ENCODE measurements around the gene CCL28. TPM values are rescaled to one million over a fixed set of nuclear protein-coding genes. Genes with fewer than 3 reads are reported as not detected.
"Not testable (repeated sequence)": the region's sequence is repeated elsewhere in the genome, so short reads cannot be mapped to it uniquely, and the experiment has no call there.

CCL28 gene
- total and polyA plus RNA-seq, 12 donors, result 0.10 to 0.59 (median 0.32) TPM; not detected in 1

GRCh38 chr5:43409809-43410271 lies 2.4 kb downstream of the CCL28 start:
- no peak overlapping the region for H3K27ac ChIP-seq
- DNase-seq (no peak), ATAC-seq (peak in 1 of 8 donors; percentile 60)
- H3K9me3 ChIP-seq, result peaks cover 0 to 6% (median 0%) of the 10 kb centered on the region in 11 donors
- no peaks in the 10 kb centered on the region for H3K27me3 ChIP-seq
- no peak overlapping the region for H3K4me3 ChIP-seq
- no peaks in the 10 kb centered on the region for H3K36me3 ChIP-seq
- WGBS, 2 donors, result 38 to 49% methylated on average over 2 of the region's 2 CpGs
- TF ChIP-seq, protein P1, sequence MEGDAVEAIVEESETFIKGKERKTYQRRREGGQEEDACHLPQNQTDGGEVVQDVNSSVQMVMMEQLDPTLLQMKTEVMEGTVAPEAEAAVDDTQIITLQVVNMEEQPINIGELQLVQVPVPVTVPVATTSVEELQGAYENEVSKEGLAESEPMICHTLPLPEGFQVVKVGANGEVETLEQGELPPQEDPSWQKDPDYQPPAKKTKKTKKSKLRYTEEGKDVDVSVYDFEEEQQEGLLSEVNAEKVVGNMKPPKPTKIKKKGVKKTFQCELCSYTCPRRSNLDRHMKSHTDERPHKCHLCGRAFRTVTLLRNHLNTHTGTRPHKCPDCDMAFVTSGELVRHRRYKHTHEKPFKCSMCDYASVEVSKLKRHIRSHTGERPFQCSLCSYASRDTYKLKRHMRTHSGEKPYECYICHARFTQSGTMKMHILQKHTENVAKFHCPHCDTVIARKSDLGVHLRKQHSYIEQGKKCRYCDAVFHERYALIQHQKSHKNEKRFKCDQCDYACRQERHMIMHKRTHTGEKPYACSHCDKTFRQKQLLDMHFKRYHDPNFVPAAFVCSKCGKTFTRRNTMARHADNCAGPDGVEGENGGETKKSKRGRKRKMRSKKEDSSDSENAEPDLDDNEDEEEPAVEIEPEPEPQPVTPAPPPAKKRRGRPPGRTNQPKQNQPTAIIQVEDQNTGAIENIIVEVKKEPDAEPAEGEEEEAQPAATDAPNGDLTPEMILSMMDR (IDR thresholded peaks at IDR 0.05), result no peak
- intact Hi-C loops (cut with DNase I), result no loop called here
- H3K4me1 ChIP-seq, result peaks cover 0 to 3% (median 0%) of the 10 kb centered on the region in 9 donors

- H3K4me1 ChIP-seq; intact Hi-C loops (cut with DNase I); H3K36me3 ChIP-seq; DNase-seq; ATAC-seq; H3K4me3 ChIP-seq; H3K9me3 ChIP-seq; H3K27ac ChIP-seq: not testable (repeated sequence)
- 85 to 90% methylated on average over 16 of the region's 16 CpGs for WGBS, 2 donors
- peaks cover 0 to 46% (median 25%) of the 10 kb centered on the region in 7 donors for H3K27me3 ChIP-seq
Measured at GRCh38 chr5:43402524-43403066, 9.6 kb downstream of the CCL28 start.

GRCh38 chr5:43401827-43402226 lies 10.4 kb downstream of the CCL28 start:
- intact Hi-C loops (cut with DNase I), result no loop called here
- Histone ChIP-seq H3K36me3 (no peaks in the 10 kb centered on the region), H3K9me3 (no peaks in the 10 kb centered on the region), H3K27ac (no peak overlapping the region), H3K4me1 (peaks cover 0 to 8% (median 2%) of the 10 kb centered on the region in 9 donors), H3K4me3 (no peak overlapping the region), H3K27me3 (peaks cover 0 to 54% (median 32%) of the 10 kb centered on the region in 7 donors)
- TF ChIP-seq, protein P1 (IDR thresholded peaks at IDR 0.05), result no peak
- no peak for DNase-seq
- 26 to 28% methylated on average over 1 of the region's 1 CpG for whole genome bisulfite sequencing, 2 donors
- no peak for ATAC-seq

- TF ChIP-seq, protein P1 (IDR thresholded peaks at IDR 0.05), result peak in 1 of 9 donors; percentile 30
- intact Hi-C loops (cut with DNase I), result no loop called here
- Histone ChIP-seq H3K27me3 (peaks cover 0 to 70% (median 38%) of the 10 kb centered on the region in 7 donors), H3K4me3 (no peak overlapping the region), H3K36me3 (no peaks in the 10 kb centered on the region), H3K9me3 (no peaks in the 10 kb centered on the region), H3K27ac (no peak overlapping the region), H3K4me1 (peaks cover 0 to 11% (median 6%) of the 10 kb centered on the region in 9 donors)
- ATAC-seq (no peak), DNase-seq (no peak)
- WGBS, 2 donors, result 75 to 84% methylated on average over 3 of the region's 3 CpGs
Measured at GRCh38 chr5:43400082-43400481, 12.1 kb downstream of the CCL28 start.

GRCh38 chr5:43396762-43397304 lies 15.4 kb downstream of the CCL28 start:
- peak overlapping the region in 1 of 10 donors; percentile 56 for H3K27ac ChIP-seq
- WGBS, 2 donors, result 3% methylated on average over 53 of the region's 53 CpGs
- peaks cover 0 to 11% (median 6%) of the 10 kb centered on the region in 9 donors for H3K4me1 ChIP-seq
- intact Hi-C loops (cut with DNase I), result loop anchor here in 2 of 10 donors (10.0 kb wide), 2 partner anchors 282 to 292 kb away; no protein-coding TSS in a partner anchor
- no peaks in the 10 kb centered on the region for H3K36me3 ChIP-seq
- peak overlapping the region; percentile 14 to 62 (median 51) for H3K4me3 ChIP-seq
- TF ChIP-seq, protein P1 (IDR thresholded peaks at IDR 0.05), result no peak
- peak; percentile 6 to 26 for DNase-seq
- ATAC-seq, result peak in 7 of 8 donors; percentile 50 to 80 (median 69)
- peaks cover 0 to 62% (median 32%) of the 10 kb centered on the region in 7 donors for H3K27me3 ChIP-seq
- H3K9me3 ChIP-seq, result no peaks in the 10 kb centered on the region
